Ishikawa (cell line): ENCODE measurements around the gene PPP2R2C.

Source experiments
- CREB1 ChIP-seq: IDR thresholded peaks from 2 replicates; pipeline ENCODE4 v1.6.1; 2012; ENCODE audit warnings: low read depth
- EP300 ChIP-seq: IDR thresholded peaks from 2 replicates; pipeline ENCODE4 v1.6.1; 2012; ENCODE audit warnings: borderline replicate concordance
- FOXM1 ChIP-seq: IDR thresholded peaks from 2 replicates; pipeline ENCODE4 v1.6.1; 2012; ENCODE audit warnings: low read depth, borderline replicate concordance
- REST ChIP-seq: IDR thresholded peaks from 2 replicates; pipeline ENCODE4 v1.6.1; 2012; ENCODE audit warnings: low read depth, mild to moderate bottlenecking
- TAF1 ChIP-seq: IDR thresholded peaks from 2 replicates; pipeline ENCODE4 v1.6.1; 2012; ENCODE audit warnings: low read depth, mild to moderate bottlenecking
- TCF12 ChIP-seq: IDR thresholded peaks from 2 replicates; pipeline ENCODE4 v1.6.1; 2012; ENCODE audit warnings: low read depth
- TEAD4 ChIP-seq: IDR thresholded peaks from 2 replicates; pipeline ENCODE4 v1.6.1; 2012
- USF1 ChIP-seq: IDR thresholded peaks from 2 replicates; pipeline ENCODE4 v1.6.1; 2012
- YY1 ChIP-seq: IDR thresholded peaks from 2 replicates; pipeline ENCODE4 v1.6.1; 2012; ENCODE audit warnings: low read depth
- ZBTB7A ChIP-seq: IDR thresholded peaks from 2 replicates; pipeline ENCODE4 v1.6.1; 2012; ENCODE audit warnings: low read depth
- TF ChIP-seq, protein P1 (sequence below): IDR thresholded peaks from 2 replicates; pipeline ENCODE4 v1.6.1; 2012

PPP2R2C gene

GRCh38 chr4:6272863-6273660 lies 199.4 kb downstream of the PPP2R2C start:
- TF ChIP-seq EP300 = no peak
- no peak for TF ChIP-seq ZBTB7A
- TF ChIP-seq REST = no peak

GRCh38 chr4:6271701-6272465 lies 200.5 kb downstream of the PPP2R2C start:
- TF ChIP-seq YY1 (no peak), FOXM1 (no peak), TEAD4 (no peak), USF1 (no peak), EP300 (no peak), TCF12 (no peak), TAF1 (no peak)
- TF ChIP-seq, protein P1, sequence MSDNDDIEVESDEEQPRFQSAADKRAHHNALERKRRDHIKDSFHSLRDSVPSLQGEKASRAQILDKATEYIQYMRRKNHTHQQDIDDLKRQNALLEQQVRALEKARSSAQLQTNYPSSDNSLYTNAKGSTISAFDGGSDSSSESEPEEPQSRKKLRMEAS = no peak

GRCh38 chr4:6271206-6271605 lies 201.2 kb downstream of the PPP2R2C start:
- no peak for TF ChIP-seq EP300
- TF ChIP-seq CREB1 = no peak
- TF ChIP-seq FOXM1 = no peak
- TF ChIP-seq REST = no peak

- no peak for TF ChIP-seq TCF12
- TF ChIP-seq YY1 = no peak
- peak; percentile 39; the same call in 1 of the 2 replicates for TF ChIP-seq REST
These were observed 201.7 kb downstream of the PPP2R2C start for GRCh38 chr4:6270636-6271121.
